Upper lobe of left lung (tissue), 6 donors: ENCODE measurements around the gene PRICKLE1. TPM values are rescaled to one million over a fixed set of nuclear protein-coding genes. Genes with fewer than 3 reads are reported as not detected.

Experiments used
- ATAC-seq, 2 donors: fragments of 200-7000 bp; cut with Tn5 transposase; one replicate each; pipeline ENCODE4 v1.9.1; 2022; ENCODE audit warnings: mild to moderate bottlenecking in 2 of 2, moderate library complexity in 2 of 2; ENCODE audit not compliant: low FRiP score in 2 of 2
- DNase-seq, 2 donors: peaks; one replicate each; pipeline ENCODE4 v3.0.0-alpha.2; 2019 to 2020
- H3K27ac ChIP-seq, 4 donors: fragments of 200-600 bp; sonication (generic); one replicate each; pipeline ENCODE4 v1.5.1; 2016 to 2019
- H3K27me3 ChIP-seq, 4 donors: fragments of 200-600 bp; sonication (generic); one replicate each; pipeline ENCODE4 v1.5.1; 2017 to 2019
- H3K36me3 ChIP-seq, 4 donors: fragments of 200-600 bp; sonication (generic); one replicate each; pipeline ENCODE4 v1.5.1; 2016 to 2019
- H3K4me1 ChIP-seq, 4 donors: fragments of 200-600 bp; sonication (generic); one replicate each; pipeline ENCODE4 v1.5.1; 2018 to 2019
- H3K4me3 ChIP-seq, 4 donors: fragments of 200-600 bp; sonication (generic); one replicate each; pipeline ENCODE4 v1.5.1; 2017 to 2019; ENCODE audit warnings: mild to moderate bottlenecking in 2 of 4, moderate library complexity in 1 of 4
- H3K9me3 ChIP-seq, 4 donors: fragments of 200-600 bp; sonication (generic); one replicate each; pipeline ENCODE4 v1.5.1; 2018 to 2019
- CTCF ChIP-seq, 6 experiments: fragments of 450-650 bp in 4 of 6; fragments of 200-600 bp in 2 of 6; sonication (generic) in 2 of 6; IDR thresholded peaks; one replicate each; pipeline ENCODE4 v1.5.1; 2016 to 2019; ENCODE audit warnings: antibody characterized with exemption in 6 of 6
- EP300 ChIP-seq, 4 donors: sonication (generic); formaldehyde crosslinking; IDR thresholded peaks; one replicate each; pipeline ENCODE4 v1.5.1; 2017; ENCODE audit warnings: antibody characterized with exemption in 4 of 4, control low read depth in 2 of 4
- POLR2A ChIP-seq, 4 donors: fragments of 450-650 bp; IDR thresholded peaks; one replicate each; pipeline ENCODE4 v1.5.1; 2016 to 2017; ENCODE audit warnings: antibody characterized with exemption in 4 of 4, mild to moderate bottlenecking in 2 of 4
- POLR2AphosphoS5 ChIP-seq, 2 donors: sonication (generic); formaldehyde crosslinking; IDR thresholded peaks; one replicate each; pipeline ENCODE4 v1.5.1; 2017; ENCODE audit warnings: antibody characterized with exemption in 2 of 2
- WGBS, 2 donors: methylation state at CpG; one replicate each; pipeline ENCODE4 v1.1.5; 2017 to 2018; 5-methylcytosine and 5-hydroxymethylcytosine counted together
- total RNA-seq, 6 donors: library from RNA; depleted of rRNA in 4 of 6; stranded (reverse); fragments of >200 nt in 4 of 6; gene quantifications; one replicate each; pipeline versions ENCODE4 v1.1.0 to v1.2.1, GENCODE V29; 2016 to 2021
- donor health status: DM: no; HTN: no; CAD: no; lungs with moderate emphysema.
- donor health status: DM: no; HTN: yes; CAD: no; lungs with severe emphysema.

PRICKLE1 gene
- total RNA-seq, 6 donors from 2014 or later, result 7.3 to 18.2 (median 10.2) TPM

- no peak for DNase-seq
- no peak overlapping the region for H3K27ac ChIP-seq
- H3K9me3 ChIP-seq, result no peaks in the 10 kb centered on the region
- WGBS, 2 donors, result 76 to 82% methylated on average over 5 of the region's 5 CpGs
- H3K36me3 ChIP-seq, result no peaks in the 10 kb centered on the region
- H3K4me3 ChIP-seq, result no peak overlapping the region
- no peak for ATAC-seq
- TF ChIP-seq CTCF (IDR thresholded peaks at IDR 0.05), result no peak
- no peak for TF ChIP-seq POLR2A (IDR thresholded peaks at IDR 0.05)
- no peak for TF ChIP-seq EP300 (IDR thresholded peaks at IDR 0.05)
- TF ChIP-seq POLR2AphosphoS5 (IDR thresholded peaks at IDR 0.05), result no peak
- H3K27me3 ChIP-seq, result no peaks in the 10 kb centered on the region
- peaks cover 0 to 2% (median 0%) of the 10 kb centered on the region in 4 donors for H3K4me1 ChIP-seq
Observed at GRCh38 chr12:42508913-42509460, 80.6 kb downstream of the PRICKLE1 start.

DNA sequence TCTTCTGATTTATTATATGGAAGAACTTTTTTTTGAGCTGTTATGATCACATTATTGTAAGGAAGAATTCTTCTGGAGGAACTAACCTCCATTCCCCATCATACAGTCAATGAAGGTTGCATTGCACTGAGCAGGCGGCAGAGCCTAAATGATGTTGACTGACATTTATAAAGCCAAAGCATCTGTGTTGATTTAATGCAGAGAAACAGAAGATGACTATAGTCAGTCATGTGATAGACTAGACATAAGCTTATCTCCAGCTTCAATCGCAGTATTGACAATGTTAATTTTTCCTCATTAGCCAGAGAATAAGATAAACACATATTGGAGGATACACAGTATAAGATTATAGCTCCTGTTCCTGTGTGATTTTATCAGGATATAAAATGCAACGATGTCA lies 82.0 kb downstream of the PRICKLE1 start:
- no peak for DNase-seq
- TF ChIP-seq CTCF (IDR thresholded peaks at IDR 0.05) (no peak), EP300 (IDR thresholded peaks at IDR 0.05) (no peak), POLR2AphosphoS5 (IDR thresholded peaks at IDR 0.05) (no peak), POLR2A (IDR thresholded peaks at IDR 0.05) (no peak)
- H3K36me3 ChIP-seq, result no peaks in the 10 kb centered on the region
- H3K4me1 ChIP-seq, result peaks cover 0 to 2% (median 0%) of the 10 kb centered on the region in 4 donors
- H3K27me3 ChIP-seq, result no peaks in the 10 kb centered on the region
- 56 to 70% methylated on average over 3 of the region's 3 CpGs for WGBS, 2 donors
- no peak overlapping the region for H3K4me3 ChIP-seq
- H3K27ac ChIP-seq, result no peak overlapping the region
- ATAC-seq, result no peak
- H3K9me3 ChIP-seq, result no peaks in the 10 kb centered on the region

DNA sequence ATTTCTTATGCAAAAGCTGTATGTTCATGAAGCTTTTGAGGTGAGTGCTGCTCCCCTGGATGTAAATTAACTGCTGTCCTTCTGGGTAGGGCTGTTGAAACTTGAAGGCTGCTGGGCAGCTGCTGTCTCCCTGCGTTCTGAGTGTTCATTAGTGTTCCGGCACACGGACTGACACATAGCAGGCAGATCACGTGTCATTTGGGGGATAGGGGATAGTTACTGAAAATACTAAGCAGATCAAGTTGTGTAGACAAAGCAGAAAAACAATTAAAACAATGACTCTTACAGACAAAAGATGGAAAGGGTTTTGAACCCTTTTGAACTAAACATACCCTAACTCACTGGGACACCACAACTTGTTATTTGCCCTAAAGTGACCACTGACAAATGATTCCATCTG lies 82.5 kb downstream of the PRICKLE1 start:
- H3K4me1 ChIP-seq, result peaks cover 0 to 2% (median 0%) of the 10 kb centered on the region in 4 donors
- no peaks in the 10 kb centered on the region for H3K27me3 ChIP-seq
- no peaks in the 10 kb centered on the region for H3K9me3 ChIP-seq
- no peaks in the 10 kb centered on the region for H3K36me3 ChIP-seq
- no peak for ATAC-seq
- H3K4me3 ChIP-seq, result no peak overlapping the region
- no peak overlapping the region for H3K27ac ChIP-seq
- no peak for TF ChIP-seq POLR2A (IDR thresholded peaks at IDR 0.05)
- TF ChIP-seq EP300 (IDR thresholded peaks at IDR 0.05), result no peak
- TF ChIP-seq POLR2AphosphoS5 (IDR thresholded peaks at IDR 0.05), result no peak
- no peak for TF ChIP-seq CTCF (IDR thresholded peaks at IDR 0.05)
- DNase-seq, result no peak
- 84 to 90% methylated on average over 4 of the region's 4 CpGs for WGBS, 2 donors

GRCh38 chr12:42504049-42504448 lies 85.5 kb downstream of the PRICKLE1 start:
- H3K4me1 ChIP-seq, result peaks cover 0 to 2% (median 0%) of the 10 kb centered on the region in 4 donors
- H3K9me3 ChIP-seq, result no peaks in the 10 kb centered on the region
- ATAC-seq, result peak in 1 of 2 donors; percentile 39
- no peaks in the 10 kb centered on the region for H3K36me3 ChIP-seq
- no peak for TF ChIP-seq POLR2AphosphoS5 (IDR thresholded peaks at IDR 0.05)
- no peak for TF ChIP-seq EP300 (IDR thresholded peaks at IDR 0.05)
- no peak for TF ChIP-seq CTCF (IDR thresholded peaks at IDR 0.05)
- TF ChIP-seq POLR2A (IDR thresholded peaks at IDR 0.05), result no peak
- no peak overlapping the region for H3K4me3 ChIP-seq
- WGBS, 2 donors, result 54 to 63% methylated on average over 5 of the region's 5 CpGs
- H3K27me3 ChIP-seq, result no peaks in the 10 kb centered on the region
- no peak for DNase-seq
- H3K27ac ChIP-seq, result no peak overlapping the region

- WGBS, 2 donors, result 81 to 84% methylated on average over 6 of the region's 6 CpGs
- H3K27ac ChIP-seq, result no peak overlapping the region
Observed at GRCh38 chr12:42502682-42503081, 86.9 kb downstream of the PRICKLE1 start.

More at GRCh38 chr12:42502682-42503081, 86.9 kb downstream of the PRICKLE1 start:
- ATAC-seq, result no peak
- TF ChIP-seq CTCF (IDR thresholded peaks at IDR 0.05) (no peak), POLR2AphosphoS5 (IDR thresholded peaks at IDR 0.05) (no peak), POLR2A (IDR thresholded peaks at IDR 0.05) (no peak), EP300 (IDR thresholded peaks at IDR 0.05) (no peak)
- DNase-seq, result no peak
- Histone ChIP-seq H3K36me3 (no peaks in the 10 kb centered on the region), H3K9me3 (no peaks in the 10 kb centered on the region), H3K27me3 (no peaks in the 10 kb centered on the region), H3K4me3 (no peak overlapping the region), H3K4me1 (peaks cover 0 to 2% (median 0%) of the 10 kb centered on the region in 4 donors)
